ENCODE measurements around the gene SURF1. TPM values are rescaled to one million over a fixed set of nuclear protein-coding genes. Genes with fewer than 3 reads are reported as not detected.
"Not testable (repeated sequence)": the region's sequence is repeated elsewhere in the genome, so short reads cannot be mapped to it uniquely, and the experiment has no call there.

Gene SURF1
- total and polyA plus RNA-seq, 4 donors = 29.2 to 85.4 (median 60.4) TPM

- no peaks in the 10 kb centered on the region for H3K9me3 ChIP-seq (ENCODE audit: control insufficient read depth, low read length)
- no peaks in the 10 kb centered on the region for H3K27me3 ChIP-seq (ENCODE audit: control insufficient read depth in 1 of 2, insufficient read depth in 2 of 2, low read length in 1 of 2)
- no peaks in the 10 kb centered on the region for H3K4me1 ChIP-seq (ENCODE audit: control insufficient read depth in 1 of 2, insufficient read depth in 2 of 2, low read length in 2 of 2)
- no peaks in the 10 kb centered on the region for H3K36me3 ChIP-seq (ENCODE audit: control insufficient read depth in 1 of 2, insufficient read depth in 2 of 2, low read length in 1 of 2)
- no peak overlapping the region for H3K4me3 ChIP-seq (ENCODE audit: low read length in 2 of 2)
- no peak overlapping the region for H3K27ac ChIP-seq (ENCODE audit: low read depth in 1 of 2, low read length in 2 of 2)
- ATAC-seq (ENCODE audit: low FRiP score) (no peak), DNase-seq (no peak)
- intact Hi-C loops (cut with DNase I) = no loop called here
- WGBS, 2 donors = 65 to 73% methylated on average over 9 of the region's 9 CpGs
These were observed 41.6 kb upstream of the SURF1 start for GRCh38 chr9:133397895-133398294.

- Histone ChIP-seq H3K27me3 (ENCODE audit: control insufficient read depth in 1 of 2, insufficient read depth in 2 of 2, low read length in 1 of 2) (no peaks in the 10 kb centered on the region), H3K27ac (ENCODE audit: low read depth in 1 of 2, low read length in 2 of 2) (no peak overlapping the region), H3K9me3 (ENCODE audit: control insufficient read depth, low read length) (no peaks in the 10 kb centered on the region), H3K4me3 (ENCODE audit: low read length in 2 of 2) (no peak overlapping the region), H3K4me1 (ENCODE audit: control insufficient read depth in 1 of 2, insufficient read depth in 2 of 2, low read length in 2 of 2) (no peaks in the 10 kb centered on the region), H3K36me3 (ENCODE audit: control insufficient read depth in 1 of 2, insufficient read depth in 2 of 2, low read length in 1 of 2) (no peaks in the 10 kb centered on the region)
- 79 to 80% methylated on average over 6 of the region's 6 CpGs for WGBS, 2 donors
- ATAC-seq (ENCODE audit: low FRiP score) = no peak
- intact Hi-C loops (cut with DNase I) = no loop called here
- no peak for DNase-seq
These were observed 41.1 kb upstream of the SURF1 start for GRCh38 chr9:133397370-133397769.

DNA sequence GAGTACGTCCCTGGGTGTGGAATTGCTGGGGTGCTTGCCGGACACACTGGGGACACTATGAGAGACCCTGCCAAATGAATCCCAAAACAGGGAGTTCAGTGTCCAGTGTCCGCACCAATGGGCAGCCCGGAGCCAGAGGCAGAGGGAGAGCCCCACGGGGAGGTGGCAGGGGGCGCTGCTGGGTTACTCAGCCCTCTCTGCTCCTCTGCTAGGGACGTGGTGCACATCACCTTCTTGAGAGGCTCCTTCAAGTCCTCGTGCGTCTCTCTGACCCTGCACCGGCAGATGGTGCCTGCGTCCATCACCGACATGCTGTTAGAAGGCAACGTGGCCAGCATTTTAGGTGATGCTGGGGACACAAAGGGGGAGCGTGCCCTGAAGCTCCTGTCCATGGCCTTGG, 40.7 kb upstream of the SURF1 start:
- no peaks in the 10 kb centered on the region for H3K4me1 ChIP-seq (ENCODE audit: control insufficient read depth in 1 of 2, insufficient read depth in 2 of 2, low read length in 2 of 2)
- no peaks in the 10 kb centered on the region for H3K36me3 ChIP-seq (ENCODE audit: control insufficient read depth in 1 of 2, insufficient read depth in 2 of 2, low read length in 1 of 2)
- ATAC-seq (ENCODE audit: low FRiP score) = no peak
- 25 to 26% methylated on average over 13 to 14 of the region's 14 CpGs for WGBS, 2 donors
- H3K27me3 ChIP-seq (ENCODE audit: control insufficient read depth in 1 of 2, insufficient read depth in 2 of 2, low read length in 1 of 2) = no peaks in the 10 kb centered on the region
- H3K9me3 ChIP-seq (ENCODE audit: control insufficient read depth, low read length) = no peaks in the 10 kb centered on the region
- DNase-seq = no peak
- no peak overlapping the region for H3K4me3 ChIP-seq (ENCODE audit: low read length in 2 of 2)
- intact Hi-C loops (cut with DNase I) = no loop called here
- H3K27ac ChIP-seq (ENCODE audit: low read depth in 1 of 2, low read length in 2 of 2) = no peak overlapping the region

- WGBS, 2 donors = 46 to 54% methylated on average over 8 of the region's 8 CpGs
- no peak for DNase-seq
These were observed 38.5 kb upstream of the SURF1 start for GRCh38 chr9:133394687-133395271.

DNA sequence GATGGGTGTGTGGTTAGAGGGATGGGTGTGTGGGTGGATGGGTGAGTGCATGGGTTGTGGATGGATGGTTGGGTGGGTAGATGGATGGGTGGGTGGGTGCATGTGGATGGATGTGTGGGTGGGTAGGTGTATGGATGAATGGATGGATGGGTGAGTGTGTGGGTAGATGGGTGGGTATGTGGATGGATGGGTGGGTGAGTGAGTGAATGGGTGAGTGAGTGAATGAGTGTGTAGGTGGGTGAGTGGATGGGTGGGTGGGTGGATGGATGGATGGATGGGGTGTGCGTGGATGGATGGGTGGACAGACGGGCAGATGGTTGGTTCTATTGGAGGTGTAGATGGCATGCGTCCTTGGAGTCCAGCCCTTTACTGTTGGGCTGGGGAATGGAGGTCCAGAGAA, 37.1 kb upstream of the SURF1 start:
- Histone ChIP-seq H3K4me3 (ENCODE audit: low read length in 2 of 2) (no peak overlapping the region), H3K27ac (ENCODE audit: low read depth in 1 of 2, low read length in 2 of 2) (no peak overlapping the region), H3K9me3 (ENCODE audit: control insufficient read depth, low read length) (no peaks in the 10 kb centered on the region), H3K4me1 (ENCODE audit: control insufficient read depth in 1 of 2, insufficient read depth in 2 of 2, low read length in 2 of 2) (no peaks in the 10 kb centered on the region), H3K36me3 (ENCODE audit: control insufficient read depth in 1 of 2, insufficient read depth in 2 of 2, low read length in 1 of 2) (no peaks in the 10 kb centered on the region), H3K27me3 (ENCODE audit: control insufficient read depth in 1 of 2, insufficient read depth in 2 of 2, low read length in 1 of 2) (no peaks in the 10 kb centered on the region)
- no peak for DNase-seq
- 85 to 89% methylated on average over 3 of the region's 3 CpGs for WGBS, 2 donors
- ATAC-seq (ENCODE audit: low FRiP score) = no peak
- intact Hi-C loops (cut with DNase I) = no loop called here

More at GRCh38 chr9:133394687-133395271, 38.5 kb upstream of the SURF1 start:
- Histone ChIP-seq H3K27me3 (ENCODE audit: control insufficient read depth in 1 of 2, insufficient read depth in 2 of 2, low read length in 1 of 2) (no peaks in the 10 kb centered on the region), H3K4me1 (ENCODE audit: control insufficient read depth in 1 of 2, insufficient read depth in 2 of 2, low read length in 2 of 2) (no peaks in the 10 kb centered on the region), H3K36me3 (ENCODE audit: control insufficient read depth in 1 of 2, insufficient read depth in 2 of 2, low read length in 1 of 2) (no peaks in the 10 kb centered on the region), H3K9me3 (ENCODE audit: control insufficient read depth, low read length) (no peaks in the 10 kb centered on the region), H3K27ac (ENCODE audit: low read depth in 1 of 2, low read length in 2 of 2) (no peak overlapping the region), H3K4me3 (ENCODE audit: low read length in 2 of 2) (no peak overlapping the region)
- intact Hi-C loops (cut with DNase I) = no loop called here
- no peak for ATAC-seq (ENCODE audit: low FRiP score)

GRCh38 chr9:133392308-133392707, 36.0 kb upstream of the SURF1 start:
- H3K9me3 ChIP-seq (ENCODE audit: control insufficient read depth, low read length); H3K36me3 ChIP-seq (ENCODE audit: control insufficient read depth in 1 of 2, insufficient read depth in 2 of 2, low read length in 1 of 2); intact Hi-C loops (cut with DNase I); DNase-seq; H3K4me3 ChIP-seq (ENCODE audit: low read length in 2 of 2); H3K27ac ChIP-seq (ENCODE audit: low read depth in 1 of 2, low read length in 2 of 2); H3K27me3 ChIP-seq (ENCODE audit: control insufficient read depth in 1 of 2, insufficient read depth in 2 of 2, low read length in 1 of 2); H3K4me1 ChIP-seq (ENCODE audit: control insufficient read depth in 1 of 2, insufficient read depth in 2 of 2, low read length in 2 of 2); ATAC-seq (ENCODE audit: low FRiP score): not testable (repeated sequence)
- WGBS, 2 donors = 95 to 96% methylated on average over 3 of the region's 3 CpGs

- H3K4me1 ChIP-seq (ENCODE audit: control insufficient read depth in 1 of 2, insufficient read depth in 2 of 2, low read length in 2 of 2); ATAC-seq (ENCODE audit: low FRiP score); H3K27me3 ChIP-seq (ENCODE audit: control insufficient read depth in 1 of 2, insufficient read depth in 2 of 2, low read length in 1 of 2); H3K36me3 ChIP-seq (ENCODE audit: control insufficient read depth in 1 of 2, insufficient read depth in 2 of 2, low read length in 1 of 2); DNase-seq; H3K27ac ChIP-seq (ENCODE audit: low read depth in 1 of 2, low read length in 2 of 2); intact Hi-C loops (cut with DNase I); H3K4me3 ChIP-seq (ENCODE audit: low read length in 2 of 2); H3K9me3 ChIP-seq (ENCODE audit: control insufficient read depth, low read length): not testable (repeated sequence)
- 66 to 73% methylated on average over 2 to 3 of the region's 4 CpGs for WGBS, 2 donors
These were observed 35.2 kb upstream of the SURF1 start for GRCh38 chr9:133391449-133391848.

- no peaks in the 10 kb centered on the region for H3K9me3 ChIP-seq (ENCODE audit: control insufficient read depth, low read length)
- 76 to 78% methylated on average over 7 of the region's 7 CpGs for WGBS, 2 donors
- H3K27me3 ChIP-seq (ENCODE audit: control insufficient read depth in 1 of 2, insufficient read depth in 2 of 2, low read length in 1 of 2) = no peaks in the 10 kb centered on the region
- ATAC-seq (ENCODE audit: low FRiP score) = no peak
- H3K27ac ChIP-seq (ENCODE audit: low read depth in 1 of 2, low read length in 2 of 2) = no peak overlapping the region
- H3K4me1 ChIP-seq (ENCODE audit: control insufficient read depth in 1 of 2, insufficient read depth in 2 of 2, low read length in 2 of 2) = no peaks in the 10 kb centered on the region
- no peak overlapping the region for H3K4me3 ChIP-seq (ENCODE audit: low read length in 2 of 2)
- H3K36me3 ChIP-seq (ENCODE audit: control insufficient read depth in 1 of 2, insufficient read depth in 2 of 2, low read length in 1 of 2) = no peaks in the 10 kb centered on the region
- DNase-seq = no peak
- intact Hi-C loops (cut with DNase I) = no loop called here
These were observed 34.4 kb upstream of the SURF1 start for GRCh38 chr9:133390713-133391112.

DNA sequence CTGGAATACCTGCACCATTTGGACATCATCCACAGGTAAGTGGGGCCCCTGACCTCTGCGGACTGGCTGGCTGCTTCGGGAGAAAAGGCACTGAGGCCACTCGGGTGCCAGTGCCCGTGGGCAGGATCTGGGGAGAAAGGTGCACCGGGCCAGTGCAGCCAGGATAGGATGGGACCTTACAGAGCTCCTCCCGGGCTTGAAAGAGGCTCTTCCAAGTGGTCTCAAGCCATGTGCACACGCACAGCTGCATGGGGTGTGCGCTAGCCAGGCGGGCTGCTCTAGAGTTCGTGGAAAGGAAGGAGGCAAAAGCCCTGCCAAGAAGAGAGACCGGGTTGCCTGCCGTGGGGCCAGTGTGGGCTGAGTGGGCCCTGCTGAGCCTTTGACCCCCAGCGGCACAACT, 33.3 kb upstream of the SURF1 start:
- Histone ChIP-seq H3K4me3 (ENCODE audit: low read length in 2 of 2) (no peak overlapping the region), H3K27ac (ENCODE audit: low read depth in 1 of 2, low read length in 2 of 2) (no peak overlapping the region), H3K27me3 (ENCODE audit: control insufficient read depth in 1 of 2, insufficient read depth in 2 of 2, low read length in 1 of 2) (no peaks in the 10 kb centered on the region), H3K9me3 (ENCODE audit: control insufficient read depth, low read length) (no peaks in the 10 kb centered on the region), H3K36me3 (ENCODE audit: control insufficient read depth in 1 of 2, insufficient read depth in 2 of 2, low read length in 1 of 2) (no peaks in the 10 kb centered on the region), H3K4me1 (ENCODE audit: control insufficient read depth in 1 of 2, insufficient read depth in 2 of 2, low read length in 2 of 2) (no peaks in the 10 kb centered on the region)
- DNase-seq (no peak), ATAC-seq (ENCODE audit: low FRiP score) (no peak)
- intact Hi-C loops (cut with DNase I) = no loop called here
- 86 to 90% methylated on average over 12 to 13 of the region's 13 CpGs for WGBS, 2 donors

All from aorta (tissue), 5 donors.